Activated T-helper 1 cell treated with anti-CD3 and anti-CD28 coated beads, Interleukin-2, amount 50 U/mL, for 16 hours (primary cell): Measurements from ENCODE around the gene DSG2.

Experiments
- DNase-seq, 2 donors: peaks; one replicate each; pipeline ENCODE4 v3.0.0-alpha.2; 2020; ENCODE audit warnings: low read depth in 1 of 2, low spot score in 1 of 2

DSG2 gene

GRCh38 chr18:31586616-31587015, 88.6 kb downstream of the DSG2 start:
- no peak for DNase-seq

GRCh38 chr18:31587529-31587928, 89.6 kb downstream of the DSG2 start:
- no peak for DNase-seq

GRCh38 chr18:31590570-31590969, 92.6 kb downstream of the DSG2 start:
- no peak for DNase-seq

GRCh38 chr18:31591113-31591512, 93.1 kb downstream of the DSG2 start:
- DNase-seq: no peak

GRCh38 chr18:31591628-31592027, 93.7 kb downstream of the DSG2 start, which contains the start of gene TTR:
TTR (plus strand) TSS chr18:31591877; CDS start chr18:31591903, 26 bp downstream.
- DNase-seq: no peak

- no peak for DNase-seq
Measured at GRCh38 chr18:31592506-31593157, 94.7 kb downstream of the DSG2 start.

- no peak for DNase-seq
Measured at GRCh38 chr18:31595121-31595771, 97.3 kb downstream of the DSG2 start.

GRCh38 chr18:31596081-31596872, 98.3 kb downstream of the DSG2 start:
- no peak for DNase-seq

GRCh38 chr18:31598021-31598805, 100.2 kb downstream of the DSG2 start:
- DNase-seq: no peak
